Esophagus (tissue), 2 donors: ENCODE measurements around the gene APLF. TPM values are rescaled to one million over a fixed set of nuclear protein-coding genes. Genes with fewer than 3 reads are reported as not detected.

Source experiments
- H3K27ac ChIP-seq, 2 donors: one replicate each; pipeline ENCODE4 v1.5.1; 2013; ENCODE audit warnings: low read depth in 2 of 2, mild to moderate bottlenecking in 2 of 2, inconsistent platforms in 1 of 2, low read length in 1 of 2, moderate library complexity in 1 of 2
- H3K27me3 ChIP-seq, 2 donors: one replicate each; pipeline ENCODE4 v1.6.1; 2013; ENCODE audit warnings: low read length in 2 of 2, control low read depth in 1 of 2, mild to moderate bottlenecking in 1 of 2; ENCODE audit not compliant: insufficient read depth in 2 of 2, control insufficient read depth in 1 of 2
- H3K36me3 ChIP-seq, 2 donors: one replicate each; pipeline ENCODE4 v1.6.1; 2013; ENCODE audit warnings: low read length in 1 of 2; ENCODE audit not compliant: control insufficient read depth in 2 of 2, insufficient read depth in 2 of 2
- H3K4me1 ChIP-seq, 2 donors: one replicate each; pipeline ENCODE4 v1.6.1; 2013; ENCODE audit warnings: low read length in 1 of 2; ENCODE audit not compliant: control insufficient read depth in 2 of 2, insufficient read depth in 2 of 2
- H3K4me3 ChIP-seq, 2 donors: one replicate each; pipeline ENCODE4 v1.5.1; 2013; ENCODE audit warnings: low read length in 2 of 2, mild to moderate bottlenecking in 2 of 2, low read depth in 1 of 2, moderate library complexity in 1 of 2
- H3K9me3 ChIP-seq, 2 donors: one replicate each; pipeline ENCODE4 v1.6.1; 2013; ENCODE audit warnings: mild to moderate bottlenecking in 2 of 2, low read depth in 1 of 2, low read length in 1 of 2, moderate library complexity in 1 of 2; ENCODE audit not compliant: control insufficient read depth in 2 of 2, insufficient read depth in 1 of 2
- WGBS, 2 donors: extraction: QIAGEN DNeasy Blood & Tissue Kit; methylation state at CpG; one replicate each; pipeline ENCODE4 v1.1.7; 2013; 5-methylcytosine and 5-hydroxymethylcytosine counted together
- polyA plus RNA-seq, 2 donors: library from polyadenylated mRNA; stranded (reverse); fragments of 200-250 nt; gene quantifications; one replicate each; pipeline ENCODE4 v1.2.3, GENCODE V29; 2013
- donor health status: healthy with polysubstance abuse.
- donor health status: Bipolar disorder and iron deficiency.

Gene APLF
- polyA plus RNA-seq, 2 donors, result 1.1 to 1.3 TPM

- H3K27ac ChIP-seq, result no peak overlapping the region
- no peaks in the 10 kb centered on the region for H3K27me3 ChIP-seq
- H3K36me3 ChIP-seq, result no peaks in the 10 kb centered on the region
- no peak overlapping the region for H3K4me3 ChIP-seq
- WGBS, 2 donors, result 84% methylated on average over 3 of the region's 3 CpGs
- no peaks in the 10 kb centered on the region for H3K9me3 ChIP-seq
- H3K4me1 ChIP-seq, result no peaks in the 10 kb centered on the region
Observed at GRCh38 chr2:68454719-68455118, 12.7 kb upstream of the APLF start.

DNA sequence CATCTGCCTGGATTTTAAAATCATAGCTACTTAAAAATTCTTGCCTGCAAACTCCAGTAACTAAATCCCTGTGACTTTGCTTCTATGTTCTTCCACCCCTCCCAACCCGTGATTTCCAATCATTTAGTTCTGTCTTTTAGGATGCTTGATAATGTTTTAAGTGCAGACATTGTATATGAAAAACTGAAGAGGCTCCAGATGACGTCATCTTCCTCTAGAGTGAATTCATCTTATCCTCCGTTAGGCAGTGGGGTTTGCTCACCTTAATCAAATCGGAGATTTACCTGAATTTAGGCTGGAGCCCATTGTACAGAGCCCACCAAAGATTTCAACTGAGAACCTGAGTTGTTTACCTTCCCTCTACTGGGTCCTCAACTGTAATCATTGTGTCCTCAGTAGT is 11.2 kb upstream of the APLF start:
- H3K4me1 ChIP-seq, result no peaks in the 10 kb centered on the region
- H3K9me3 ChIP-seq, result no peaks in the 10 kb centered on the region
- H3K27ac ChIP-seq, result no peak overlapping the region
- no peak overlapping the region for H3K4me3 ChIP-seq
- WGBS, 2 donors, result 87 to 89% methylated on average over 4 of the region's 4 CpGs
- H3K36me3 ChIP-seq, result no peaks in the 10 kb centered on the region
- H3K27me3 ChIP-seq, result no peaks in the 10 kb centered on the region

GRCh38 chr2:68458981-68459380 is 8.4 kb upstream of the APLF start:
- WGBS, 2 donors, result 54 to 58% methylated on average over 1 of the region's 1 CpG
- no peaks in the 10 kb centered on the region for H3K4me1 ChIP-seq
- no peaks in the 10 kb centered on the region for H3K9me3 ChIP-seq
- H3K4me3 ChIP-seq, result no peak overlapping the region
- H3K27me3 ChIP-seq, result no peaks in the 10 kb centered on the region
- H3K27ac ChIP-seq, result no peak overlapping the region
- H3K36me3 ChIP-seq, result no peaks in the 10 kb centered on the region

- 0 to 3% methylated on average over 1 of the region's 1 CpG for WGBS, 2 donors
- no peaks in the 10 kb centered on the region for H3K36me3 ChIP-seq
- no peaks in the 10 kb centered on the region for H3K9me3 ChIP-seq
- no peaks in the 10 kb centered on the region for H3K4me1 ChIP-seq
- no peak overlapping the region for H3K27ac ChIP-seq
- no peaks in the 10 kb centered on the region for H3K27me3 ChIP-seq
- no peak overlapping the region for H3K4me3 ChIP-seq
Observed at GRCh38 chr2:68463287-68463877, 4.0 kb upstream of the APLF start.

GRCh38 chr2:68464651-68465050 is 2.7 kb upstream of the APLF start:
- Histone ChIP-seq H3K27me3 (no peaks in the 10 kb centered on the region), H3K4me3 (no peak overlapping the region), H3K4me1 (peaks cover 0 to 4% of the 10 kb centered on the region in 2 donors), H3K27ac (no peak overlapping the region), H3K36me3 (no peaks in the 10 kb centered on the region), H3K9me3 (no peaks in the 10 kb centered on the region)
- 89 to 91% methylated on average over 5 of the region's 5 CpGs for WGBS, 2 donors

DNA sequence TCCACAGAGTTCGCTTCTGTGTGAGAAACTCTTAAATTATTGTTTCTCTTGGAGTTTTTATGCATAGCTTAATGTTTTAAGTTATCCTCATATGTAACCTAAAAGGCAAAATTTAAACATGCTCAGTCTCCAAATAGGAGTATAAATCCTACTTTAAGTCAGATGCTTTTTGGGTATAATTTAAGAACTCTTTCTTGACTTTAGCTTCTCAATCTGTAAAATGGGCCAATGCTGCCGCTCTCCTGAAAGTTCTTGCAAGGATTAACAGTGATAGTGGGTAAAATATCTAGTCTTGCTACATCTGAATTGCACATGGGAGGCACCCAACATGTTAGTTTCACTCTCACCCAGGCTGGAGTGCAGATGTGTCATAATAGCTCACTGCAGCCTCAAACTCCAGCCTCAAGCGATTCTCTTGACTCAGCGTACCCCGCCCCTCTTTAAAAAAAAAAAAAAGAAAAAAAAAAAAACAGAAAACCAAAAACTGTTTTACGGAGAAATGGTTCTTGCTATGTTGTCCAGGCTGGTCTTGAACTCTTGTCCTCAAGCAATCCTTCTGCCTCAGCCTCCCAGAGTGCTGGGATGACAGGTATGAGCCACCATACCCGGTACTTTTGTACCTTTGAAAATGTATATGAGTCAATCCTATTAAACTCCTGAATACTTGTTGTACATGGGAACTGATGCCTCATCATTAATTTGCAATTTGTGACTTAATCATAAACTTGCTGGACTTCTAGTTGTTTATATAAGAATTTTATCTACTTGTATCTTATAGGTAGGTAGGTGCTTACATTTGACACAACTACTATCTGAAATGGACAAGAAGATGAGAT is 2.1 kb upstream of the APLF start:
- WGBS, 2 donors, result 65 to 72% methylated on average over 7 of the region's 7 CpGs
- no peaks in the 10 kb centered on the region for H3K27me3 ChIP-seq
- no peak overlapping the region for H3K4me3 ChIP-seq
- no peaks in the 10 kb centered on the region for H3K36me3 ChIP-seq
- peak overlapping the region; percentile 55 to 60 for H3K27ac ChIP-seq
- no peaks in the 10 kb centered on the region for H3K9me3 ChIP-seq
- H3K4me1 ChIP-seq, result peaks cover 0 to 4% of the 10 kb centered on the region in 2 donors

- Histone ChIP-seq H3K27ac (peak overlapping the region; percentile 93 to 97), H3K36me3 (no peaks in the 10 kb centered on the region), H3K9me3 (no peaks in the 10 kb centered on the region), H3K4me3 (peak overlapping the region; percentile 86), H3K27me3 (no peaks in the 10 kb centered on the region), H3K4me1 (peaks cover 0 to 4% of the 10 kb centered on the region in 2 donors)
- WGBS, 2 donors, result 5% methylated on average over 11 of the region's 11 CpGs
Observed at GRCh38 chr2:68466361-68466777, 1.0 kb upstream of the APLF start.

GRCh38 chr2:68466778-68467076 is 658 bp upstream of the APLF start:
- Histone ChIP-seq H3K4me1 (peaks cover 0 to 4% of the 10 kb centered on the region in 2 donors), H3K4me3 (peak overlapping the region; percentile 86)
- 0 to 1% methylated on average over 18 of the region's 18 CpGs for WGBS, 2 donors

GRCh38 chr2:68468801-68469200 is 1.4 kb downstream of the APLF start:
- peak overlapping the region in 1 of 2 donors; percentile 4 for H3K4me3 ChIP-seq
- H3K36me3 ChIP-seq, result no peaks in the 10 kb centered on the region
- no peaks in the 10 kb centered on the region for H3K9me3 ChIP-seq
- no peaks in the 10 kb centered on the region for H3K27me3 ChIP-seq
- H3K4me1 ChIP-seq, result peaks cover 0 to 4% of the 10 kb centered on the region in 2 donors
- H3K27ac ChIP-seq, result no peak overlapping the region
- WGBS, 2 donors, result 56 to 82% methylated on average over 2 of the region's 2 CpGs

More at GRCh38 chr2:68466778-68467076, 658 bp upstream of the APLF start:
- no peaks in the 10 kb centered on the region for H3K9me3 ChIP-seq
- H3K27ac ChIP-seq, result peak overlapping the region; percentile 93 to 97
- no peaks in the 10 kb centered on the region for H3K36me3 ChIP-seq
- no peaks in the 10 kb centered on the region for H3K27me3 ChIP-seq

DNA sequence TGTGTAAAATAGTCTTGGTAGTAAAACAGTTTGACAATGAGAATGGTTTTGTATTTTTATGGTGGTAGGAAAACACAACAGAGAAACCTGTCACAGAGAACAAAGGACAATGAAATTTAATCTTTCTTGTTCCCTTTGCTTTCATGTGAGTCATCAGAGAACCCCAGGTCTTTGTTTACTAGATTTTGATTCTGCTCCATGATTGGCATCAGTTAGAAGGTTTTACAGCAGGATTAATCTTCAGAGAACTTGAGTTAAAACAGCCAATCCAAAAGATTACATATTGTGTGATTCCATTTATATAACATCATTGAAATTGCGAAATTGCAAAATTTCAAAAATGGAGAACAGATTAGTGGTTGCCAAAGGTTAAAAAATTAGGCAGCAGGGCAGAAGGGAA is 2.5 kb downstream of the APLF start:
- H3K4me3 ChIP-seq, result no peak overlapping the region
- 54 to 69% methylated on average over 1 of the region's 1 CpG for WGBS, 2 donors
- H3K36me3 ChIP-seq, result no peaks in the 10 kb centered on the region
- H3K27ac ChIP-seq, result no peak overlapping the region
- H3K9me3 ChIP-seq, result no peaks in the 10 kb centered on the region
- H3K27me3 ChIP-seq, result no peaks in the 10 kb centered on the region
- peaks cover 0 to 4% of the 10 kb centered on the region in 2 donors for H3K4me1 ChIP-seq
